Glomerular endothelial cell (primary cell): ENCODE measurements around the gene RAB28. TPM values are rescaled to one million over a fixed set of nuclear protein-coding genes. Genes with fewer than 3 reads are reported as not detected.

Source experiments
- DNase-seq: peaks from one replicate; pipeline ENCODE4 v3.0.0-alpha.2; 2011; ENCODE audit warnings: low read depth, low spot score; ENCODE audit errors: extremely low read depth
- total RNA-seq: library from RNA; depleted of rRNA; stranded (reverse); fragments of >200 nt; gene quantifications from 2 replicates; pipeline ENCODE4 v1.2.3, GENCODE V29; 2015

The RAB28 gene
- 10.8 and 12.1 TPM in 2 replicates for total RNA-seq

GRCh38 chr4:13484122-13484748 is at the start of gene RAB28:
RAB28 (minus strand) TSS chr4:13484340.
- DNase-seq, result peak; percentile 78

DNA sequence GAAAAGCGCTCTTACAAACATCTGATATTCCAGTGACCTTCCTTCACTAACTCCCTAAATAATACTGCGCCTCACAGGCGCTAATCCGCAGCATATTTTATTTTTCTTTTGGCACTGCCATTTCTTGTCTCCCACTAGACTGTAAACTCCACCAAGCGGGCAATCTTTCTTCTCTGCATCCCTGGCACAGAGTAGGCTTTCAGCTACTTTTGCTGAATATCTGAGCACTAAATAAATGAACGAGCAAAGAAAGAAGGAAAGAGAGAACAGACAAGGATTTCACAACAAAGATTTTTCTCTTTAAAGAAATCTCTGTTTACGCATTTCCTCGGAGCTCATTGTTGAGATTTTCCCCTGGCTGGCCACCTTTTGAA is 47.5 kb upstream of the RAB28 start:
- no peak for DNase-seq

DNA sequence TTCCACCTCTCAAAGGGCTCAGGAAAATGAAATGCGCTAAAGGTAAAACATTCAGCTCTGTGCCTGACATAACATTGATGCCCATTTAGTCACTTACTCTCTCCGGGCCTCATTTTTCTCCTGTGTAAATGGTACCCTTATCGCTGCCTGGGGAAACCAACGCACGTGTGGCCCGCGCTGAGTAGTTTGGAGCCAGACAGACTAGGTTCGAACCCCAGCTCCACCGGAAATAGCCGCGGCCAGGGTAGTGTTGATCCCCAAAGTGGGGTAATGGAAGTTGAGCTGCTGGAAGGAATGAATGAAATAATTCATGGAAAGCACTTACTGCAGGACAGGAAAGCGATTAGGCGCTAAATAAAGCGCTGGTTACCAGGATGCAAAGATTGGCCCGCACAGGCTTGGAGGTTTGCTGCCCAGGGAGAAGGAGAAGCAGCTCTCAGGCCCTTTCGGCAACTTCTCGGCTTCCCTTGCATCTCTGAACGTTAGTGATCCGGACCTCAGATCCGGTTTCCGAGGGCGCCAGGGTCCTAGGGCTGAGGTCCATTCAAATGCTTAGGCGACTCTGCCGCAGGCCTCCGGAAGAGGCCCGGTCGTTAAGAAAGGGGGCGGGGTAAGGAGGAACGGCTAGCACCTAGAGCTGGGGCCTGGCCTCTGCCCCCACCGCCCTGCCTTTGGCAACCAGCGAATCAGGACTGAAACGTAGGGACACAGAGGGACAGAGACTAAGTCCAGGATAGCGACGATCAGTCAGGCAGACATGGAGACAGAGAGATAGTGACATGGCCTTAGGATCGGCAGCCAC is 46.9 kb upstream of the RAB28 start:
- no peak for DNase-seq

GRCh38 chr4:13529128-13529919 is 45.2 kb upstream of the RAB28 start:
- DNase-seq, result no peak

DNA sequence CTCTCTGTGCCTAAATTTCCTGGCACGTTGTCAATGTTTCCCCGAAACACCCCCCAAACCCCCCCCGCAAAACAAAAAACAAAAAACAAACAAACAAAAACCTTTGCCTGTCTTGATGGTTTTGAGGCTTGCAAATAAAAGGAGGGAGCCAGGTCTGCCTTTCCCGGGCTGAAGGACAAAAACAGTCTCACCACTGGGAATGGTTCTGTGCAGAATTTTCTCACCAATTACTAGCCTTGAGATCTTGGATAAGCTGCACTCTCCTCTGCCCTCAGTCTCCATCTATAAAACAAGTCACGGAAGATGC is 44.6 kb upstream of the RAB28 start:
- no peak for DNase-seq

DNA sequence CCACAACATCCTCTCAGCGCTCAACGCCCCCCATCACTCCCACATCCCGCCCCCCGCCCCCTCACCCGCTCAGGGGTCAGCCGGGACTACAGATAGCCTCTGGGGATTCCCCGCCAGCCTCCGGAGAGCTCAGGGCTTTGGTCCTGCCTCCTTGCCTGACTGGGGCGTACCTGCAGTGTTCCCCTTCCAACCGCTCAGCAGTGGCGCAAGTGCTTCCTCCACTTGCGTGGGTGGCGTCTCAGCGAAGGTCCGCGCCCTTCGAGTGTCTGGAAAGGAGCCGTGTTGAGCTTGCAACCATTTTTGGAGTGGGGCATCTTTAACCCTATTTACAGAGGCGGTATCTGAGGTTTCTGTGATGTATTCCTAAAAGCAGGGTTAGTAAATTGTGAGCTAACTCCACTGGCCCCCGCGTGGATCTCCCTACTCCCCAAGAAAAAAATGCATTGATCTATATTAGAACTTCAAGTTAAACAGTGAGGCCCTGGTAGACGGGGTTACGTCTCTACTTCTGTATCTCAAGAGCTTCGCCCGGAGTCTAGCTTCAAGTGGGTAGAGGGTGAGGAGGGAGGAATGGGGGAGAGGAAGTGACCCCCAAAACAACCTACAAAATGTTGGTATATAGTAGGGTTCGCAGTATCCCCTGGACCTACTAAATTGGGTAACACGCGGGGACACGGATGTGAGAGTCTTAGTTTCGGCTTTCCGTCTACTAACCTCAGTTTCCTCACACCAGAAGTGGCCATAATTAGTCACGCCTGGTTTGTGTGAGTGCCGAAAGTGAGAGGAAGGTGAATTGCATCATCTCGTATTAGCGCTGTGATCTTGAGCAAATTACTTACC is 44.1 kb upstream of the RAB28 start:
- DNase-seq, result no peak

DNA sequence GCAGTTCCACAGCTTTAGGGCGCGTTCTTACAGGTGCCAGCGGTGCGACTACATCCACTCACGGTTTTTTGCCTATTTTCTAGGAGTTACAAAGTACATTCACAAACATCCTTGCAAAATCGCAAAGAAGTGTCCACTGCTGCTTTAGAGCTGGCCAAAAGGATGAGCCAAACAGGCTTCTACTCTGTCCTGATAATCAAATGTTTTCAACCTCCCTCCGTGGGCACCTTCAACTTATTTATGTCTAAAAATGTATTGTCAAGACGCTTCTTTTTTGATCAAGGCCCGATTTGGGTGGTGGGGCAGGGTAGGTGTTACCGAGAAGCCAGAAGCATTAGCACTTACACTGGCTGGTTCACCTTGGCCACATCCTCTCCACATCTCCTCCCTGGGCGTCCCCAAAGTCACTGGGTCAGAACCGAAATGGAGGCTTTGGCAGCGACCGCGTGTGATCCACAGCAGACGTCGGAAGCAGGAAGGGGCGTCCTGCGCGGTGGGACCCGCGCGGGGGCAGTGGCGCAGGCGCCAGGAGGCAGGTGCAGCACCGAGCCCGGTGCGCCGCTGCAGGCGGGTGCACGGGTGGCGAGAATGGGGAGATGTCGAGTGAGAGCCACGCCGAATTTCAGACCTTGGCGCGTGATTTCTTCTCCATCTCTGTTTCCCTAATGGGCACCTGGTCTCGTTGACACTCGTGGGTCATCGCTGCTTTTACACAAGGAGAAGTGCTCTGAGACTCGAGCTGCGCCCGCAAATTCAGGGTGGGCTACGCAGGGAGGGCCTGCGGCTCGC is 43.2 kb upstream of the RAB28 start:
- no peak for DNase-seq

DNA sequence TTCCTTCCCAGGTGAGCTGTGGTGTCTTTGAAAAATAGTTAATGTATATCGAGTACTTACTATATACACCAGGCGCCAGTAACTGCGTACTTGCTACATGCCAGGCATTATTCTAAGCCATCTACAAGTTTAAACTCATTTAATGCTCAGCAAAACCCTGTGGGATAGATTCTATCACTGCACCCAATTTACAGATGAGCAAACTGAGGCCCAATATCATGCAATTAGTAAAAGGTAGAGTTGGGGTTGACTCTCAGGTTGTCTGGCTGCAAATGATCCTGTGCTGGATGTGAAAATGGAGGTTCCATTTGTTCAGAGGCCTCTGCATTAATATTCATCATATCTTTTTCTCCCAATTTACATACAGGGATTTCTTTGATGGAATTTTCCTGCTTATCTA is 42.5 kb upstream of the RAB28 start:
- DNase-seq, result no peak

DNA sequence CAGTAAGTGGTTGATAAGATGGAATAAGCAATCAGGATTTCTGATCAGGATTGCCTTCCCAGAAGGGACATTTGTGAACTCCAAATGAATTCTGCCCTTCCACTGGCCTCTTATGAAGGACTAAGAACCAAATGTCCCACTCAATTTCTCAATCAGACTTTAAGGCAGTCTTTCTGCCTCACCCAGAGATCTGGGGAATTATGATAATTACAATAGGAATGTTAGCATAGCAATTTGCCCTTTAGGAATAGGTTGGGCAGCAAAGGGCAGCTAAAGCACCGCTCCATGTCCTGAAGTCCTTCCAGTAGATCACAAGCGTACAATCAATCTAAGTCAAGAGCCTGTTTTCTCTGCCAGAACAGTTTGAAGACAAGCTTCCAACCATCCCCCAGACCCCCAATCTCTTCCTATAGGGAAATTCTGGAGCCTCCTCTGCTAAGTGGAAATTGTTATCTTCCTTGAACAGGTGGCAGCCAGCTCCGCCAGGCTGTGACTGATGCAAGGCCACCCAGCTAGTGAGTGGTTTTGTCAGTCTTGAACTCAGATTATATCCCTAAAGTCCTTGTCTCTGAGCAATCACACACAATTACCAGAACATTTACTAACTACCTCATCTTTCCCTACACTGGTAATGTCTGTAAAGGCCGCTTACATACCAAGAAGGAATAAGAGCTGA is 41.6 kb upstream of the RAB28 start:
- DNase-seq, result no peak

DNA sequence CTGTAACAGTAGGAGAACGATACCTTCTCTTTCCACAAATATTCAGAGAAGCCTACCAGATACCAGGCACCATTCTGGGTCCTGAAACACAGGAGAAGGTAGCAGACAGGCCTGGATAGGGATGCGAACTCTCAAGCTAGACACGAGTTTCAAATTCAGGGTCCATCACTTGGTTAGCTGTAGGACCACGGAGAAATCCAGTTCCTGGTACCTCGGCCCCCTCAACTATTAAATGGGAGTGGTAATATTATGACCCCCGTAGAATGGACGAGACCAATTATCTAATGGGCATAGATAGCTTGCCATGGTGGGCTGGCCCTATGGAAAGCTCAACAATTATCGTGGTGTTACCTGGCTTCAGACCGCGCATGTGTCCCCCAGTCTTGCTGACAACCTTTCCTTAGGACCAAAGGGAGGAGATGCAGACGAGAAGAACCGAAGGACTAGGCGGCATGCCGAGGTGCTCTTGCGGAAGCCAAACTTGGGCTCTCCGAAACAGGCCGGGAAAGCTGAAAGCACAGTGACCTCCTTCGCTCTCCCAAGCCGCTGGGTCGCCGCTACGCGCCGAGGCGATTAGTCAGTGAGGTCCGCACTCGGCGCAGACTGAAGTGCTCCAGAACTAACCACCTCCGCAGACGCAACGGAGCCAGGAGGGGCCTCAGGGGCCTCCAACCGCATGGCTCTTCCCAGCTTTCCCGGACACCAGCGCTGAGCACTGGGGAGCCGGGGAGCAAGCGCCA is 40.5 kb upstream of the RAB28 start:
- no peak for DNase-seq

DNA sequence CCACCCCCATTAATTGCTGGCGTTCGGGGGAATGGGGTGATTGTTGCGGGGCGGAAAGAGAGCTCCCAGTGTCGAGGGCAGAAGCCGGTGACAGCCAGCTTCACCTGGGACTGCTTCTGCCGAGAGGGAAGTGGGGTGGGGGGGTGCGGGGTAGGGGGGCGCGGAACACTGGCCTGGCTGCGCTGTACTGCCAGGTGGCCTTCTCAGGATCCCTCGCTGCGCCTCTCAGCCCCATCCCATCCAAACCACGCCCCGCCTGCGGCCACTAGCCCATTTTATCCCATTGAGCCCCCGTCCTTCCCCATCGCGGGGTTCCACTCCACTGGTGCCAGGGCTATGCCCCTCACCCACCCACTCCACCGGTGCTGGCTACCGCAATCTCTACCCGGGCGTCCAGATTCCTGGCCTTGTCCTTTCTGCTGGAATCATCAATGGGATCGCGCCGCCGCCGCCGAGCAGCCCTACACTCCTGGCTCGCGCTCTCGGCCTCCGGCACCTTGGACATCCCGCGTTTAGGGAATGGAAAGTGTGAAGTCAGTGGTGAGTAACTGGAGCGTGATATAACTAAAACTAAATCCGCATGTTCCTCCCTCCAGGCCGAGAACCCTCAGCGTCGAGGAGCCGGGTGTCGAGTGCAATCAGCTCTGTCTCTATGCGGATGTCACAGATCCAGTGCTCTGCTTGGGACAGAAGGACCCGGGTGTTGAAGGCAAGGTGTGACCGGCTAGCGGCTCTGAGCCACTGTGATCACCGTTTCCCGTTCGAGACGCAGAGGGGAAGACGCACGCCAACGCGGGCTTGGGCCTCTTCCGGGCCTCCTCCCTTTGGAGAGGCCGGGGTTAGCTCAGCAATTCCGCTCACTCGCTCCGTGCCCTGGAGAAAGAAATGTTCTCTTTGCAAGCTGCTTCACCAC is 39.7 kb upstream of the RAB28 start:
- DNase-seq, result no peak

- DNase-seq, result no peak
These were observed 39.0 kb upstream of the RAB28 start for GRCh38 chr4:13523105-13523477.

DNA sequence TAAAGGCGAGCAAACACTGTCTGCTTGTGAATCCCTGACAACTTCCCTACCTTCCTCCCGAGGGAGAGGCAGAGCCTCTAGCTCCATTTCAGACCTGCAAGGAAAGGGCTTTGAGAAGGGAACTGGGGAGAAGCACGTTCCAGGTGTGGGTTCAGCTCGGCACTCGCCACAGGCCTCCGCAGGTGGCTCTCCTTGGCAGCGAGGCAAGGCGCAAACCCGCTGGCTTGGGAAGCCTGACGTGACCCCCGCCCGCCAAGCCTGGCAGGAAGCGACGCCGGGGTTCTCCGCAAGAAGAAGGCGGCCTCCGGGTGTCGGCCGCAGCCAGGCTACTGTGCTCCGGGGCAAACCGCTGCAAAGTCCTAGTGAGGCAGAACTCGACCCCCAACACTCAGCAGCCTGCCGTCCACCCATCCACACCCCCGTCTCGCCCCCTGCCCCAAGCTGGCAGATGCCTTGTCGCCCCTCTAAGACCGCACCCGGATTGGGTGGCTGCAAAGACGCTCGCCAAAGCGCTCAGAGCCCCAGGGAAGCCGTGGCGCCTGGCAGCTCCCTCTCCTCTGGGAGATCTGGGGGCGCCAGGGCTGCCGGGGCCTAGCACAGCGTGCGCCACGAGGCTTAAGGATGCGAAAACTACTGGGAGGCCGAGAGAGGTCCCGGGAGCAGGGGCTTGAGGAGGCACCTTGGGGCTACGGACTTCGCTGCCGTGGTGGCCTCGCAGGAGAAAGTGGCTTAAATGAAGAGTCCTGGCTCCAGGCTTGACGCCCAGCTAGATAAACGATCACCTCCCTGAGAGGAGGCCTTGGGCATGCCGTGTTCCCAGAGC is 38.4 kb upstream of the RAB28 start:
- DNase-seq, result no peak

- no peak for DNase-seq
These were observed 36.9 kb upstream of the RAB28 start for GRCh38 chr4:13521047-13521446.

GRCh38 chr4:13516315-13516860 is 32.2 kb upstream of the RAB28 start:
- DNase-seq, result no peak

DNA sequence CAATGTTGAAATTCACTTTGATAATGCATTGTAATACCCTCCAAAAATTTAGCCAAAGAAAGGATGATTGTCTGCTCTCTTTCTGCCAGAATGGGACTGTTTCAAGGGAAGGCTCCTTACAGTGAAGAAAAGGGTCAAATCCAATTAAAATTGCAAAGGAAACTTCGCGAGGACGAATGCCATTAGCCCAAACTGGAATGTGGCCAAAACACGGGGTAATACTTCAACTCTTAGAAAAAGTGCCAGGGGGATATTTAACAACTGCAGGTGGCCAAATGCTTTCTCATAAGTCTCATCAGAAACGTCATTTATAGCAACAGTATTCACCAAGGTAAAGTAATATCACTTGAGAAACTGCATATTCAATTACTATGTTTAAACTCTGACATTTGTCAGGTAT is 31.1 kb upstream of the RAB28 start:
- no peak for DNase-seq

DNA sequence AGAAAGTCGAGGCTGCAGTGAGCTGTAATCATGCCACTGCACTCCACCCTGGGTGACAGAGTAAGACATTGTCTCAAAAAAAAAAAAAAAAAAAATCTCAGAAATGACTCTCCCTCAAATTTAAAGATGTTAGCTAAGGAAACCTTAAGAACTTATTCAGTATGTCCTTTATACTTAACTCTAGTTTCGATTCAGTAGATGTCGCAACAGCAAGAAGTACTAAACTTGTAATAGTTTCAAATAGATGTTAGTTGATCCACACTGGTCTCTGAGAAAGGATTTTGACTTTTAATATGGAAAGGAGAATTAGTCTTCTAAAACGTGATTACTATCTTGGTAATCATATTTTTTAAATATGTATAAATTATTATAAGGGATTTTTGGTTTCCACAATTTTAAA is 30.6 kb upstream of the RAB28 start:
- DNase-seq, result no peak
